ENCODE measurements around the gene TEX13A. TPM values are rescaled to one million over a fixed set of nuclear protein-coding genes. Genes with fewer than 3 reads are reported as not detected.
"Not testable (repeated sequence)": the region's sequence is repeated elsewhere in the genome, so short reads cannot be mapped to it uniquely, and the experiment has no call there.

Gene TEX13A
- total RNA-seq, 4 donors from 2014 or later, result not detected

DNA sequence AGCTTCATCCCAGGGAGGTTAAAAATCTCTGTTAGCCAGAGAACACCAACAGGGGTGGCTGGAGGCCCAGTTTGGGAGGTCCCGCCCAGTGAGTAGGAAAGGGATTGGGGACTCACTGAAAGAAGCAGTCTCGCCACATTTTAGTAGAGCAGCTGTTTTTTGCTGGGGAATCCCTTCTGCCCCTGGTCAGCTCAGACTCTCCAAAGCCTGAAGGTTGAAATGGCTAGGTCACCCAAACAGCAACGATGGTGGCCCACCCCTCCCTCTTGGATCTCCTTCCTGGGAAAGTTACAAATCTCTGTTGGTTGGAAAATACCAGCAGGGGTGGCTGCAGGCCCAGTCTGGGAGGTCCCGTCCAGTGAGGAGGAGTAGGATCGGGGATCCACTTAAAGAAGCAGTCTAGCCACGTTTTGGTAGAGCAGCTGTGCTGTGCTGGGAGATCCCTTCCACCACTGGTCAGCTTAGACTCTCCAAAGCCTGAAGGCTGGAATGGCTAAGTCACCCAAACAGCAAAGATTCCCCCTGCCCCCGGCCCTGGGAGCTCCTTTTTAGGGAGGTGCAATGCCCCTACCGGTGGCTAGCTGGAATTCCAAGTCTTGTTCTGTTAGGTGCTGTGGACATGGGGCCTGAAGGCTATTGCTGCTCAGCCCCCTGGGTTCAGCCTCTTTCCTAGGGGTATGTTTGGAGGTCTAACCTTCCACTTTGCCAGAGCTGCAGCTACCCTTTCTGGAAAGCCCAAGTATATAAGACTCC is 40.0 kb upstream of the TEX13A start:
- DNase-seq (ENCODE audit: low spot score) (no peak), ATAC-seq (ENCODE audit: low FRiP score) (no peak)
- TF ChIP-seq, protein P1, sequence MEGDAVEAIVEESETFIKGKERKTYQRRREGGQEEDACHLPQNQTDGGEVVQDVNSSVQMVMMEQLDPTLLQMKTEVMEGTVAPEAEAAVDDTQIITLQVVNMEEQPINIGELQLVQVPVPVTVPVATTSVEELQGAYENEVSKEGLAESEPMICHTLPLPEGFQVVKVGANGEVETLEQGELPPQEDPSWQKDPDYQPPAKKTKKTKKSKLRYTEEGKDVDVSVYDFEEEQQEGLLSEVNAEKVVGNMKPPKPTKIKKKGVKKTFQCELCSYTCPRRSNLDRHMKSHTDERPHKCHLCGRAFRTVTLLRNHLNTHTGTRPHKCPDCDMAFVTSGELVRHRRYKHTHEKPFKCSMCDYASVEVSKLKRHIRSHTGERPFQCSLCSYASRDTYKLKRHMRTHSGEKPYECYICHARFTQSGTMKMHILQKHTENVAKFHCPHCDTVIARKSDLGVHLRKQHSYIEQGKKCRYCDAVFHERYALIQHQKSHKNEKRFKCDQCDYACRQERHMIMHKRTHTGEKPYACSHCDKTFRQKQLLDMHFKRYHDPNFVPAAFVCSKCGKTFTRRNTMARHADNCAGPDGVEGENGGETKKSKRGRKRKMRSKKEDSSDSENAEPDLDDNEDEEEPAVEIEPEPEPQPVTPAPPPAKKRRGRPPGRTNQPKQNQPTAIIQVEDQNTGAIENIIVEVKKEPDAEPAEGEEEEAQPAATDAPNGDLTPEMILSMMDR (IDR thresholded peaks at IDR 0.05), result no peak

DNA sequence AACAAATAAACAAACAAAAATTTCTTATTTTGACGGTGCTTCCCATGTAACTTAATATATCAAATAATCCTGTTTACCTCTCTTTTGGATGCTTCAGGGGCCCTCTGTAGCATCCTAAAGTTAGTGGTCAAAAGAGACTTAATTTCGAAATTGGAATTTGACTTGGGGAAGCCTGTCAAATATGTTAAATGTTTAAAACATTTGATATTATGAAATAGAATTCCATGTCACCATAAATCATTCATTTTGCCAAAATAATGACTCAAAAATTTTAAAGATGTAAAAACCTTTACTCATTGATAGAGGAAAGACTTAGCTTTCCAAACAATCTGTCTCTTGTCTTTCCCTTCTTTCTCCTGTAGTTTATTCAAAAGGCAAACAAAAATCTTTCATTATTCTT is 20.6 kb upstream of the TEX13A start:
- TF ChIP-seq, protein P1 (IDR thresholded peaks at IDR 0.05), result no peak
- ATAC-seq (ENCODE audit: low FRiP score) (no peak), DNase-seq (ENCODE audit: low spot score) (no peak)

DNA sequence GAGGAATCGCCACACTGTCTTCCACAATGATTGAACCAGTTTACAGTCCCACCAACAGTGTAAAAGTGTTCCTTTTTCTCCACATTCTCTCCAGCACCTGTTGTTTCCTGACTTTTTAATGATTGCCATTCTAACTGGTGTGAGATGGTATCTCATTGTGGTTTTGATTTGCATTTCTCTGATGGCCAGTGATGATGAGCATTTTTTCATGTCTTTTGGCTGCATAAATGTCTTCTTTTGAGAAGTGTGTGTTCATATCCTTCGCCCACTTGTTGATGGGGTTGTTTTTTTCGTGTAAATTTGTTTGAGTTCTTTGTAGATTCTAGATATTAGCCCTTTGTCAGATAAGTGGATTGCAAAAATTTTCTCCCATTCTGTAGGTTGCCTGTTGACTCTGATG is 16.9 kb upstream of the TEX13A start:
- not testable (repeated sequence) for DNase-seq (ENCODE audit: low spot score); ATAC-seq (ENCODE audit: low FRiP score)

DNA sequence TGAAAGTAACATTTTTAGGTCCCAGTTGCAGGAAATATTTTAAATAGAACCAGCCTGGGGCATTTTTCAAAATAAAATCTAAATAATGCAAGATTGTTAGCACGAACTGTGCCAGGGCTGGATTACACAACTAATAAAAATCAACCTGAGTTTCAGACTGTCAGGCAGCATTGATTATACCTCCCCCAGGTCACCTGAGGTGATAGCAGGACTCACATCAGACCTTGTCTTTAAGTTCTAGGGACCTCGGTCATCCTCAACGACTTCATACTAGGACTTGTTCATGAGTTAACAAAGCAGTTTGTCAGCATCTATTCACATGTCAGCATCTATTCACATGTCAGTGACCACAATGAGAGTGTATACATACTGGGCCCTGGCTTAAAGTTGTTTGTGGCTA is 8.7 kb upstream of the TEX13A start:
- TF ChIP-seq, protein P1 (IDR thresholded peaks at IDR 0.05), result no peak
- DNase-seq (ENCODE audit: low spot score) (no peak), ATAC-seq (ENCODE audit: low FRiP score) (no peak)

DNA sequence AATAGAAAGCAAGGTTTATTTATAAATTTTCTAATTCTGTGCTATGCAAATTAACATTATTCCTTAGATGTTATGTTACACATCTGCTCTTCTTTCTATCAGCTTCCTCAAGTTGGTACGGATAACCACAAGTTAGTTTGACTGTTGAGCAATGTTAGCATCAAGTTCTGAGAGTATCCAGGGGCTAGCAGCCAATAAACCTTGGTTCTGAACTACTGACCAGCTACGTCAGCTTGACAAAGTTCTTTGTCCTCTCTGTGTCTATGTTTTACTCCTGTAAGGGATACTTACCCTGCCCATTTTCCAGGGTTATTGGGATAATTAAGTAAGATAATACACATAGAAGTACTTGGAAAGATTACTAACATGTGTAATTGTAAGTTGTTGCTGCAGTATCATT is 8.1 kb upstream of the TEX13A start:
- TF ChIP-seq, protein P1 (IDR thresholded peaks at IDR 0.05), result no peak
- DNase-seq (ENCODE audit: low spot score), result no peak
- no peak for ATAC-seq (ENCODE audit: low FRiP score)

DNA sequence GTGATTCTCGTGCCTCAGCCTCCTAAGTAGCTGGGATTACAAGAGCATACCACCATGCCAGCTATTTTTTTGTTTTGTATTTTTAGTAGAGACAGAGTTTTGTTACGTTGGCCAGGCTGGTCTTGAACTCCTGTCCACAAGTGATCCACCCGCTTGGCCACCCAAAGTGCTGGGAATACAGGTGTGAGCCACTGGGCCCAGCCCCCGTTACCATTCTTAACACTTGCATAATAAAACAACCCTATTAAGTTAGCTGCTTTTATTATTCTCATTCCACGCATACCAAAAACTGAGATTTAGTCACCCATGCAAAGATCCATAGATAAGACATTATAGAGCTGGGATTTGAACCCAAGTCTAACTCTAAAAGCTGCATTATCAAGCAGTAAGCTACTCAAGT is 6.0 kb upstream of the TEX13A start:
- DNase-seq (ENCODE audit: low spot score) (no peak), ATAC-seq (ENCODE audit: low FRiP score) (no peak)
- TF ChIP-seq, protein P1 (IDR thresholded peaks at IDR 0.05), result no peak

DNA sequence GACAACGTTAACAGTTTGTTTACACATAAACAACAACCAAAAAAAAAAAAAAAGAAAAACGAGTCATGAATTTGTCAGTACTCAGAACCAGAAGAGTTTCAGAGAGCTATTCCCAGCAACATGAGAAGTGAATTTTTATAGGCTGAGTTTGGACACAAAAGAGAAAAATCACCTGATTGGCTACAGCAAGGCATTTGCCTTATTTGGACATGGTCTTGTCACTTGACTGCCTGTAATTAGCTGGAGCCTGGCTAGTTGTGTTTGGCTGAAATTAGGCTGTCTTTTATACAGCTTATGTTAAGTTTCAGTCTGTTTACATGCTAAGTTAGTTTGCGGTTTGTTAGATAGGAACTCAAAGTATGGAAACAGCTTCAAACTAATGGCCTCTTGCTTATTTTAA is 880 bp upstream of the TEX13A start:
- ATAC-seq (ENCODE audit: low FRiP score), result no peak
- TF ChIP-seq, protein P1 (IDR thresholded peaks at IDR 0.05), result no peak
- no peak for DNase-seq (ENCODE audit: low spot score)

Measured in omental fat pad (tissue), 4 donors.